ENCODE results near the gene ADAMTS16. TPM values are rescaled to one million over a fixed set of nuclear protein-coding genes. Genes with fewer than 3 reads are reported as not detected.
"Not testable (repeated sequence)": the region's sequence is repeated elsewhere in the genome, so short reads cannot be mapped to it uniquely, and the experiment has no call there.

The ADAMTS16 gene
- total and polyA plus RNA-seq, 9 donors, result 7.4 to 32.7 (median 13.6) TPM

GRCh38 chr5:5134107-5134506 lies 6.0 kb upstream of the ADAMTS16 start:
- no peaks in the 10 kb centered on the region for H3K9me3 ChIP-seq
- H3K4me3 ChIP-seq, result no peak overlapping the region
- no peak overlapping the region for H3K27ac ChIP-seq
- intact Hi-C loops (cut with DNase I), result no loop called here
- WGBS, 3 donors, result 97 to 99% (median 98%) methylated on average over 9 of the region's 9 CpGs
- TF ChIP-seq POLR2A (IDR thresholded peaks at IDR 0.05), result no peak
- no peak for TF ChIP-seq CTCF (IDR thresholded peaks at IDR 0.05)
- H3K4me1 ChIP-seq (ENCODE audit: insufficient read depth), result peaks cover under 1% of the 10 kb centered on the region
- H3K27me3 ChIP-seq, result no peaks in the 10 kb centered on the region
- no peaks in the 10 kb centered on the region for H3K36me3 ChIP-seq
- DNase-seq, result no peak

GRCh38 chr5:5135957-5136676 lies 4.0 kb upstream of the ADAMTS16 start:
- TF ChIP-seq EP300 (IDR thresholded peaks at IDR 0.05), result no peak
- no peak for TF ChIP-seq CTCF (IDR thresholded peaks at IDR 0.05)
- TF ChIP-seq POLR2A (IDR thresholded peaks at IDR 0.05), result no peak
- 73 to 78% (median 74%) methylated on average over 8 of the region's 8 CpGs for WGBS, 3 donors
- intact Hi-C loops (cut with DNase I), result no loop called here

GRCh38 chr5:5137851-5138250 lies 2.3 kb upstream of the ADAMTS16 start:
- H3K9me3 ChIP-seq; H3K27ac ChIP-seq; DNase-seq; H3K27me3 ChIP-seq; H3K4me1 ChIP-seq (ENCODE audit: insufficient read depth); H3K4me3 ChIP-seq; H3K36me3 ChIP-seq; intact Hi-C loops (cut with DNase I): not testable (repeated sequence)
- 98 to 100% (median 99%) methylated on average over 10 to 24 of the region's 24 CpGs for WGBS, 3 donors

More at GRCh38 chr5:5135957-5136676, 4.0 kb upstream of the ADAMTS16 start:
- Histone ChIP-seq H3K4me1 (ENCODE audit: insufficient read depth) (peaks cover 6% of the 10 kb centered on the region), H3K9me3 (no peaks in the 10 kb centered on the region), H3K27me3 (no peaks in the 10 kb centered on the region), H3K27ac (no peak overlapping the region), H3K36me3 (no peaks in the 10 kb centered on the region), H3K4me3 (no peak overlapping the region)
- no peak for DNase-seq

- Histone ChIP-seq H3K4me3 (peak overlapping the region; percentile 54), H3K4me1 (ENCODE audit: insufficient read depth) (peaks cover 6% of the 10 kb centered on the region), H3K27ac (peak overlapping the region; percentile 22 to 42), H3K27me3 (no peaks in the 10 kb centered on the region), H3K9me3 (no peaks in the 10 kb centered on the region), H3K36me3 (no peaks in the 10 kb centered on the region)
- DNase-seq, result peak in 1 of 5 donors; percentile 49
- TF ChIP-seq POLR2A (IDR thresholded peaks at IDR 0.05), result no peak
- no peak for TF ChIP-seq CTCF (IDR thresholded peaks at IDR 0.05)
- TF ChIP-seq EP300 (IDR thresholded peaks at IDR 0.05), result no peak
- intact Hi-C loops (cut with DNase I), result no loop called here
- 23 to 28% (median 27%) methylated on average over 37 to 39 of the region's 39 CpGs for WGBS, 3 donors
These were observed 774 bp upstream of the ADAMTS16 start for GRCh38 chr5:5139336-5139776.

Measured in ovary (tissue), 9 donors.